Hepatocyte (in vitro differentiated cells): ENCODE results near the gene COL21A1. TPM values are rescaled to one million over a fixed set of nuclear protein-coding genes. Genes with fewer than 3 reads are reported as not detected.

Experiments used
- DNase-seq: peaks from one replicate; pipeline ENCODE4 v3.0.0-alpha.2; 2016; ENCODE audit warnings: low spot score
- H2AFZ ChIP-seq: fragments of 200-600 bp; sonication (generic); 2 replicates; pipeline ENCODE4 v1.6.0; 2016; ENCODE audit warnings: antibody characterized with exemption, mild to moderate bottlenecking
- H3K27ac ChIP-seq: fragments of 200-600 bp; sonication (generic); 2 replicates; pipeline ENCODE4 v1.5.1; 2016; ENCODE audit warnings: mild to moderate bottlenecking
- H3K27me3 ChIP-seq: fragments of 200-600 bp; sonication (generic); 2 replicates; pipeline ENCODE4 v1.6.1; 2016
- H3K36me3 ChIP-seq: fragments of 200-600 bp; sonication (generic); replicated peaks from 2 replicates; pipeline ENCODE4 v1.5.1; 2016; ENCODE audit warnings: low read depth; ENCODE audit not compliant: insufficient read depth
- H3K4me1 ChIP-seq: fragments of 200-600 bp; sonication (generic); 2 replicates; pipeline ENCODE4 v1.5.1; 2016; ENCODE audit warnings: mild to moderate bottlenecking, moderate library complexity; ENCODE audit not compliant: insufficient read depth
- H3K4me2 ChIP-seq: fragments of 200-600 bp; sonication (generic); 2 replicates; pipeline ENCODE4 v1.6.0; 2016
- H3K4me3 ChIP-seq: fragments of 200-600 bp; sonication (generic); 2 replicates; pipeline ENCODE4 v1.5.1; 2016; ENCODE audit warnings: mild to moderate bottlenecking
- H3K79me2 ChIP-seq: fragments of 200-600 bp; sonication (generic); 2 replicates; pipeline ENCODE4 v1.6.0; 2017; ENCODE audit warnings: mild to moderate bottlenecking
- H3K9me2 ChIP-seq: fragments of 200-600 bp; sonication (generic); replicated peaks from 2 replicates; pipeline ENCODE4 v1.6.0; 2017; ENCODE audit warnings: mild to moderate bottlenecking; ENCODE audit not compliant: insufficient read depth
- H3K9me3 ChIP-seq: fragments of 200-600 bp; sonication (generic); 2 replicates; pipeline ENCODE4 v1.5.1; 2016; ENCODE audit warnings: low read depth, mild to moderate bottlenecking
- H4K20me1 ChIP-seq: fragments of 200-600 bp; sonication (generic); 2 replicates; pipeline ENCODE4 v1.6.0; 2016; ENCODE audit warnings: mild to moderate bottlenecking; ENCODE audit not compliant: insufficient read depth, poor library complexity, severe bottlenecking
- CTCF ChIP-seq: fragments of 200-600 bp; sonication (generic); IDR thresholded peaks from 2 replicates; pipeline ENCODE4 v1.5.1; 2016; ENCODE audit warnings: antibody characterized with exemption, mild to moderate bottlenecking; ENCODE audit not compliant: poor library complexity
- EZH2 ChIP-seq: fragments of 200-600 bp; sonication (generic); IDR thresholded peaks from 2 replicates; pipeline ENCODE4 v1.6.1; 2016; ENCODE audit warnings: antibody characterized with exemption, mild to moderate bottlenecking, borderline replicate concordance
- EZH2phosphoT487 ChIP-seq: fragments of 200-600 bp; sonication (generic); IDR thresholded peaks from one replicate; pipeline ENCODE4 v1.6.1; 2018; ENCODE audit warnings: antibody characterized with exemption, mild to moderate bottlenecking, low read depth, moderate library complexity; ENCODE audit not compliant: unreplicated experiment, severe bottlenecking
- WGBS: methylation state at CpG from one replicate; pipeline ENCODE4 v1.1.6; 2016; ENCODE audit warnings: low lambda C conversion rate; ENCODE audit errors: missing lambda C conversion rate; 5-methylcytosine and 5-hydroxymethylcytosine counted together
- polyA plus RNA-seq: library from polyadenylated mRNA; unstranded; fragments of >200 nt; fragmentation: Nextera tagmentation; extraction: Ambion mirVana; gene quantifications from 2 replicates; pipeline ENCODE4 v1.2.1, GENCODE V29; 2016
- total RNA-seq: library from RNA; depleted of rRNA; stranded (reverse); fragments of >200 nt; gene quantifications from 2 replicates; pipeline ENCODE4 v1.2.3, GENCODE V29; 2014

The COL21A1 gene
- total and polyA plus RNA-seq, 2 experiments from 2014 or later: 36.2 to 44.7 TPM

DNA sequence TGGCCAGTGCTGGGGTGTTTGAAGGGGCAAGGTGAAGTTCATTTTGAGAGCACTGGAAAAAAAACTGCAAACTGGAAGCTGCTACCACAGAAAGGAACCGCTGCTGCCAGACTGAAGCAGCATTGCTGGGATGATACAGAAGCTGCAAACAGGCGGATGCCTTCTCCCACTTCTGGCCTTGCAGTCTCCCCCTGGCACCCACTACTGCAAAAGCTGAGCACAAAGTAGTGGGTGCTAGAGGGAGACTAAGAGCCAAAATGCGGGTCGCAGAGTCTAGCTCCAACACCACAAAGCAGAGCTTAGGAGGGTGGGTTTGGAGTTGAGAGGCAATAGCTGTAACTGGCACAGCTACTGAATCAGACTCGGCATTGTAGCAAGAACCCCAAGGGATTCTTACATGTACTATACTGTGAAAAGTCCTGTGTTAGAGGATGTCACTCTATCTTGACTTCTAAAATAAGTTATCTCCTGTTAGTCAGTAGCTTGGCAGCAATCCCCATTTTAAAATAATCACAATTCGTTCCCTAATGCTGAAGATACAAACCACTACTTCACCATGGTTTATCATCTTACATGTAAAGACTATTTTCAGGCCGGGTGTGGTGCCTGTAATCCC lies 44.0 kb upstream of the COL21A1 start:
- Histone ChIP-seq H3K4me1 (no peaks in the 10 kb centered on the region), H3K27ac (no peak overlapping the region), H3K4me3 (no peak overlapping the region), H3K27me3 (no peaks in the 10 kb centered on the region), H3K79me2 (no peaks in the 10 kb centered on the region), H3K9me3 (no peaks in the 10 kb centered on the region), H2AFZ (no peak overlapping the region), H3K36me3 (no peaks in the 10 kb centered on the region), H3K9me2 (no peaks in the 10 kb centered on the region), H4K20me1 (no peaks in the 10 kb centered on the region), H3K4me2 (no peak overlapping the region)
- no peak for DNase-seq
- TF ChIP-seq EZH2phosphoT487 (no peak), CTCF (no peak), EZH2 (no peak)
- 74% methylated on average over 7 of the region's 7 CpGs for WGBS

GRCh38 chr6:56289721-56290120 lies 42.3 kb upstream of the COL21A1 start:
- 76% methylated on average over 6 of the region's 6 CpGs for WGBS
- no peak for DNase-seq
- TF ChIP-seq EZH2: no peak
- no peak for TF ChIP-seq EZH2phosphoT487
- TF ChIP-seq CTCF: no peak

GRCh38 chr6:56288347-56288746 lies 41.0 kb upstream of the COL21A1 start:
- no peaks in the 10 kb centered on the region for H3K36me3 ChIP-seq
- no peaks in the 10 kb centered on the region for H3K9me3 ChIP-seq
- no peaks in the 10 kb centered on the region for H3K27me3 ChIP-seq
- H3K4me2 ChIP-seq: no peak overlapping the region
- H3K27ac ChIP-seq: no peak overlapping the region
- no peak for DNase-seq
- H2AFZ ChIP-seq: no peak overlapping the region
- no peaks in the 10 kb centered on the region for H4K20me1 ChIP-seq
- 66% methylated on average over 2 of the region's 2 CpGs for WGBS
- no peaks in the 10 kb centered on the region for H3K9me2 ChIP-seq
- H3K4me1 ChIP-seq: no peaks in the 10 kb centered on the region
- TF ChIP-seq EZH2: no peak
- TF ChIP-seq EZH2phosphoT487: no peak
- no peak for TF ChIP-seq CTCF
- no peaks in the 10 kb centered on the region for H3K79me2 ChIP-seq
- no peak overlapping the region for H3K4me3 ChIP-seq

More at GRCh38 chr6:56289721-56290120, 42.3 kb upstream of the COL21A1 start:
- Histone ChIP-seq H3K4me2 (no peak overlapping the region), H3K79me2 (no peaks in the 10 kb centered on the region), H3K9me2 (no peaks in the 10 kb centered on the region), H4K20me1 (no peaks in the 10 kb centered on the region), H3K27me3 (no peaks in the 10 kb centered on the region), H3K9me3 (no peaks in the 10 kb centered on the region), H3K36me3 (no peaks in the 10 kb centered on the region), H3K4me3 (no peak overlapping the region), H2AFZ (no peak overlapping the region), H3K4me1 (no peaks in the 10 kb centered on the region), H3K27ac (no peak overlapping the region)
